Measurements from ENCODE around the gene CCNK.
A peak's percentile ranks its signal among the peaks of the same experiment; 100 is the strongest.

CCNK gene

DNA sequence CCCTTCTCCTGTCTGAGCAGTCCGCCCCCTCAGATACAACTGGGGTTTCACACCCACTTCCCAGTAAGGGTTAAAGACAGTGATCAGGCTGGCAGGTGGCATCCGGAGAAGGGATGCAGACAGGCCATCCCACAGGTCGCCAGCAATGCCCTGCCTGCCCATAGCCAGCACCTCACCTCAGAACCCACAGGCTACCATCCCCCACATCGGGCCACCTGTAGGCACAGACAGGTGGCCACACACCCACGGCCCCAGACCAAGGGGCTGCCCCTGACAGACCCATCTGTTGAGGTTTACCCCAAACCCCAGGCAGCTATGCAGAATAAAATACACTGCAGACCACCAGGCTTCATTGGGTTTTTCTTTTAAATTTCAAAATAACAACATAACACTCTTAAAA lies 57.5 kb downstream of the CCNK start:
- peak; percentile 23 for DNase-seq

DNA sequence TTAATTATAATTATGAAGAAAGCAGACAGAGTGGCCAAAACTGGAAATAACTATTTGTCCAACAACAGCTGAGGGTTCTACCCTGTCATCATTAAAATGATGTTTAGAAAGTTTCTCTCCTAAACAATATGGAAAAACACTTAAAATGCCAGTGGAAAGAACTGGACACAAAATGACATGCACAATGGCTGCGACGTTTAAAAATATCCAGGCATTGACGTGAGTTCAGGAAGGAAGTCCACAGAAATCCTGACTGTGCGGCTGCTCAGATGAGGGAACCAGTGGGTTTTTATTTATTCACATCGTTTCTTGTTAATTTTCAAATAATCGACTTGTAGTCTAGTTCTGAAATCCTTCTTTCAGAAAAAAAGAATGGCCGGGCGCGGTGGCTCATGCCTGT lies 58.3 kb downstream of the CCNK start:
- DNase-seq, result no peak

DNA sequence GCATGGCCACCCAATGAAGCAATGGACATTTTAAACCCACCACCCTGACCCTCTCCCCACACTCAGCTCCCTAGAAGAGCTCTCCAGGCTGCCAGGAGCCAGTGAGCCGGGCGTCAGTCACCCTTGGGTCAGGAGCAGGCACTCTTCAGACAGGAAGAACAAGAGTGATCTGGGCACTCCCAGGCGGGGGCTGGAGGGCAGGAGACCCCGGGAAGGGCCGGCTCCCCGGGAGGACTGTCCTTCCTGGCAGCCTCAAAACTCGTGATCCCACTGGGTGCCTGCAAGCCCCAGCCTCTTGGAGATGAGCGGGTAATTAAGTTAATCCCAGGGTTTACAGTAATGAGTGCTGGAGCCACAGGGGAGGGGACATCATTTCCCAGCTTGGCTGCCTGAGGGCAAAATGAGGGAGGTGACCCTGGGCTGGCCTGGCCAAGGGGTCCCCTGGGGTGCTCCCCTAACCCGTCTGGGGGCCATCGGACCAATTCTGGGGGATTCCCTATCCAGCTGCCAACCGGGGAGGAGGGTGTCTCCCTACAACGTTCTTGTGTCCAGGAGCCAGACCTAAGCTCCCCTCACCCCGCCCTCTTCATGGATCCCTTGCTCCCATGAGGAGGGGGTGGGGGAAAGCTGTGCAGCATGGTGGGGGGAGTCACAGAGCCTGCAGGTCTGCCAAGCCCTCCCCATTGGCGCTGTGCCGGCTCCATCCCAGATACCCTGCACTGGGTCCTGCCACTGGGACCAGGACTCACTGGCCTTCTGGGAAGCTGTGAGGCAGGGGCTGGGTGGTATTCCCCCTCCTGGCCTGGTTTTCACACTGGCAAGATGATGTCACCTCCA lies 59.2 kb downstream of the CCNK start:
- no peak for DNase-seq

DNA sequence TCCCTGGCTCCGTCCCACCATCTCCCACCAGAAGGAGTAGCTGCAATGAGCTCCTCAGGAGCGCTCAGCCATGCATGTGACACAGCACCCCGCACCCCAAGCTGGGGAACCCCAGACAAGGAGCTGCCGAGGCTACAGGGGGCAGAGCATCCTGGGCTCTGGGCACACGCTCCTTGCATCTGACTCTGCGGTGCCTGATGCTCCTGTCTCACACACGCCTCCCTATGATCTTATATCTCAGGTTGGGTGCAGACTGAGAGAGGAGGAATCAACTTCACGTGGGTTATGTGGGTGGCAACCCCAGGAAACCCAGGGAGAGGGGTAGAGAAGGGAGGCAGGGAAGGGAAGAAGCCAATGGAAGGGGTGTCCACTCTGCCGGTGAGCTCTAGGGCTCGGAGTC lies 60.0 kb downstream of the CCNK start:
- no peak for DNase-seq

DNA sequence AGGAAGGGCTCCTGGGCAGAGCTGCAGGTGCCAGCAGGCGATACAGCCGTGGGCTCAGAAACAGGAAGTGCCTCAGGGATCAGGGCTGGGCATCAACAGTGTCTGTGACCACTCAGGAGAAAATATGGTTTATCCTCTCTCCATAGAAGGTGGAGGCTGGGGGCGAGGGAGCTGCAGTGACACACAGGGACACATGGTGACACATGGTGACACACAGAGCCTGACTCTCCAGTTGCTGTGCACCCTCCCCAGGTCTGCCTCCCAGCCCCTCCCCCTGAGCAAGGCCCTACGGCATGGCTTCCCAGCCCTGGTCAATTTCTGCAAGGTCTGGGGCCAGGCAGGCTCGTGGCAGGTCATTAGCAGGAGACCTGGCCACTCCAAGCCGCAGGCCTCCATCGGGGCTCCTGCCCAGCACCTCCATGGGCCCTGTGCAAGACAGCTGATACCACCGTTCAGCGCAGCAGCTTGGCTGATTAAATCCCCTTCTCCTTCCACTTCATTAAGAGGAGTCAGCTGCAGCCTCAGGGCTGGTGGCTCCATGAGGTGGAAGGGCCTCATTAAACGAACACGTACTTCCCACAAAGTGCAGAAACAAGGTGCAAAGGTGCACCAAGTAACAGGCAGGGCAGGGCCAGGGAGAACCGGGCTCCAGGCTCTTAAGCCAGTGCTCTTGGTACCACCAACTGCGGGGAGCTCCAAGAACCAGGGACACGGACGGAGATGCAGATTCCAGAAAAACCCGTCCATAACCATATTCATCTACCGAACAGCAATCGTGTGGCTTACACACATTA lies 60.7 kb downstream of the CCNK start:
- DNase-seq, result peak; percentile 50

DNA sequence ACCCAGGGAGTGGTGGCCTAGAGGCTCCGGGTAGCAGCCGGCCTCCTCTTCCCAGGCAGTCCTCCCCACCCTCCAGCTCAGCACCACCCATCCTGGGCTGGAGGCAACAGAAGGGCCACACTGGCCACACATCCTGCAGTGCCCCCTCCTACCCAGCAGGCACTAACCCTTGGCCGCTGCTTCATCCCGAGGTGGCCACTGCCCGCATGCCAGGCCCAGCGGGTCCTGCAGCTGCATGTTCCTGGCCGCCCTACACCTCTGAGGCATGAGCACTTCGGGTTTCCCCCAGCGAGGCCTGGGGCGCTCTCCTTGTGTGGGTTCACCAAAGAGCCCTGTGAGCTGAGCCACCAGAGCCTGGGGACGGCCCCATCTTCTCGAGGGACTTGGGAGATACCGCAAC lies 61.4 kb downstream of the CCNK start:
- no peak for DNase-seq

DNA sequence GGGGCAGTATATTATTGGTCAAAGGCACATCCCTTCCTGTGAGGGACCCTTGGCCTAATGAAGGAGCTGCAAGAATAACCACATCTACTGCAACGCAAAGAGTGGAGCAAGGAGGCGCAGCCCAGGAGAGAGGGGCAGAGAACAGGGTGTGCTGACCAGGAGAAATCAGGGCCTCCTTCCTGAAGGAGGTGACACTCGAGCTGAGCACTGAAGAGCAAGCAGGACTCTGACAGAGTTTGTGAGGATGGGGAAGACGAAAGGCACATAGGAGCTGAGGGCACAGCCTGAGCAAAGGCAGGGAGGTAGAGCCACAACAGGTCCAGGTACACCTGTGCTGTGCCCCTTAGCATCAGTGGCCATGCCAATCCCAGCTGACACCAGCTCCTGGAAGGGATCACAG lies 62.2 kb downstream of the CCNK start:
- DNase-seq, result no peak

DNA sequence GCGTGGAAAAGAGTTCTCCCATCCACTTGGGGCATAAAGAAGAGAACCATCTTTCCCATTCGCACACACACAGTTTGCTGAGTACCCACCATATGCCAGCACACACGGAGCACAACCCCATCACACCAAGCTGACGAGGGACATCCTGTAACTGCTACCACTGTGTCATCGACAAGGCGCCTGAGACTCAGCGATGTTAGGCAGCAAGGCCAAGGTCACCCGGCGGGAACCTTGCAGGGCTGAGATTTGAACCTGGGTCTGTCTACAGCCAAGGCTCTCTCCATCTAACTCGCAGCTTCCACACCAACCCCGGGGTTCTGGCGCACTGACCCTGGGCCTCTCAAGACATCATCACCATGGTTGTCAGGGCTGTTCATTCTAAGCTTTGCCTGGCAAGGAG lies 62.8 kb downstream of the CCNK start:
- DNase-seq, result no peak

DNA sequence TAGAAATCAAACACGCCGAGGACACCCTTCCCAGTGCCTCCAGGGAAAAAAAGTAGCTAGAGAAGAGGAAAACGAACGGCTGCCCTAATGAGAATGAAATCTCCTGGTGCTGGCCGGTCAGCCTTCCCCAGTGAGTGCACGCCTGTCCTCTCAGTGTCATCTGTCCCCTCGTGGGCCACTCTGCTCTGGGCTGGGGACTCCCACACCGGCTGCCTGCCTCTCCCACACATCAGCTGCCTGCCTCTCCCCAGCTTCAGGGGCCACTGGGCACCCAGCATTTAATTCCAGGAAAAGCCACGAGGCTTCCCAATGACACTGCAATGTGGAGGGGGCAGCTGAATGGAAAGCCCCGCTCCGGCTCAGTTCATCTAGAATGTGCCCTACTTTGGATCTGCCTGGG lies 63.8 kb downstream of the CCNK start:
- no peak for DNase-seq

DNA sequence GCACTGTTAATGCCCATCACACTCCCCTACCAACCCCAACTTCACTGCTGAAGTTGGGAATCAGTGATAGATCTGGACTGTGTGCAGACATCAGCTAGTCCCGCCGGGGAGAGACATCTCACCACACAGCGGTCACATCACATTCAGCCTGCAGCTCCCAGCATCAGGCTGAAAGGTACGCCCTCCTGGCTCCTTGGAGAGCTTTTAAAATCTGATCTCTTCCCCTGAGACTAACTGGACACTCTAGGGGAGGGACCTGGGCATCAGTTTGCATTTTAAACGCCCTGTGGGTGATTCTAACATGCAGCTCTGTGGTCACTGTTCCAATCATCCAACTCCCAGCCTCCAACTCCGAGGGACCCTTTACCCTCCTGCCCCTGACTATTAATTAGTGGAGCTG lies 64.4 kb downstream of the CCNK start:
- no peak for DNase-seq

DNA sequence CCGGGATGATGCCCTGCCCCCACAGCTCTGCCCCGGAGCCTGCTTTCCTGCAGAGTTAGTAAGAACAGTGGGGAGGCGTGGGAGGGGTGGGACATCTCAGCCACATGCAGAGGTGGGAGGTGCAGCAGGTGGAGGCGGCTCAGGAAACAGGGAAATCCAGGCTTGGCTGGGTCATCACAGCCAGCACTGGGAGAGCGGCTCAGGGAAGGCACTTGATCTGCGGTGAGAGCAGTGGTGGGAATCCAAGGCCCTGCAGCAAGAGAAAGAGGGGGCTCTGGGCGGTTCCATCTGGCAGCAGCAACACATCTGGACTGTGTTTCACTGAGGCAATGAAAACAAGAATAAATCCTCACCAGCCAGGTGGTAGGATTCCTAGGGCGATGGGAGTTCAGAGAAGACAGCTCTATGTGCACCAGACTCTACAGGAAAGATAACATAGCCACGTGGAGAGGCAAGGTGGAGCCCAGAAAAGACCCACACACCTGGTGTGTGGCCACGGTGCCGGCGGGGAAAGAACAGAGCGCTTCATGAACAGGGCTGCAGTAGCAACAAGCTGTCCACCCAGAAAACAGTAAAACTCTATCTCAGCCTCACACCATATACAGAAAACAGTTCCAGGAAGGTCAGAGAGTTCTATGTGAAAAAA lies 65.1 kb downstream of the CCNK start:
- no peak for DNase-seq

DNA sequence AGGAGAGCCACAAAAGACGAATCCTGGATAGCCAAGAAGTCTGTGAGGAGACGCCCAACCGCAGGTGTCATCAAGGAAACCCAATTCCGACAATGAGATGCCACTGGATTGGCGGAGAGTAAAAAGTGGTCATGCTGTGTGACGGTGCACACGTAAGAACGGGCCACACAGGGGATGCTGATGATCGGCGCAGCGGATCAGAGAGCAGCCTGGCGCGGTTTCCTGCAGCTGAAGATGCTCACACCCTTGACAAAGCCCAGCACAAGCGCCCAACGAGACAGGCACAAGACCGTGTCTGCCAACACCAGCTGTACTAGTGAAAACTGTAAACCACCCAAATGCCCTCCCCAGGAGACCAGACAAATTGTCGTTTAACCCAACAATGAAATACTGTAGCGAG lies 67.0 kb downstream of the CCNK start:
- DNase-seq, result no peak

DNA sequence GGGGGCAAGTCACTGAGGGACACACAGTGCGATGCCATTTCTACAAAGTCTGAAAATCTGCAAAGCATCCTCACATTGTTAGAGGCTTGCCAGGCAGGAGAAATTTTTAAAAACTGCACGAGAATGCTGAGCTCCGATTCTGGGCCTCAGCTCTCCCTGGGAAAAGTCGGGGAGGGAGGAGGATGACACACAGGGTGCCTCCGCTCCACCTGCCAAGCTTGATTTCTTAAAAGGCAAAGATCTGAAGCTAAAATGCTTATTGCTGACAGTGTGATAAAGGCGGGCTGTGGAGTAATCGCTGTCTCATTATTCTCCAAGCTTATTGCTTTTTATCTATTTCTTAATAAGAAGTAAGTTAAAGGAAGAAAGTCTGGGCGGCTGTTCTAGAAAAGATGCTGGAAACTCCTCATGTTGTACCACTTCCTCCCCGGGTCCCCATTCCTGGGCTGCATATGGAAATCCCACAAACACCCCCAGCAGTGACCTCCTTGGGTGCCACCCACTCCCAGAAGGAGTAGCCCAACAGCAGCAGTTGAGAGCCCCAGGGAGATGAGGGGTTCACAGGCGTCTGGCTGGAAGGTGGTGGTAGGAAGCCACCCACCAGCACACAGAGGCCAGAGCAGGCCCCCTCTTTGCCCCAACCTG lies 67.8 kb downstream of the CCNK start:
- no peak for DNase-seq

DNA sequence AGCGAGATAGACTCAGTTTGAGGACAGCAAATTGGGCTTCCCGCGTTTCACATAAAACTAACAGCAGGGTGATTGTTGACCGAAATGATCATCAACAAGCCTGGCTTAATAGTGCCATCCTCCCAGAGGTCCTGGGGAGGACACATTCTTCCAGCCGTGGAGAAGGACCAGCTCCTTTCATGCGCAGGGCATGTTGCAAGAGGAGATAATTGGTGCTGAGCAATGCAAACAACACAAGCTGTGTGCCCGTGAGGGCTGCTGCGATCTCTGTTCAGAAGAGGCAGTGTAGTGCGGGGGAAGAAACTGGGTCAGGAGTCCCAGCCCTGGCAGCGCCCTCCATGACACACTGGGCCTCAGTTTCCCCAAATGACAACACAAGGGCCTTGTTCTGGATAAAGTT lies 68.5 kb downstream of the CCNK start:
- DNase-seq, result no peak

DNA sequence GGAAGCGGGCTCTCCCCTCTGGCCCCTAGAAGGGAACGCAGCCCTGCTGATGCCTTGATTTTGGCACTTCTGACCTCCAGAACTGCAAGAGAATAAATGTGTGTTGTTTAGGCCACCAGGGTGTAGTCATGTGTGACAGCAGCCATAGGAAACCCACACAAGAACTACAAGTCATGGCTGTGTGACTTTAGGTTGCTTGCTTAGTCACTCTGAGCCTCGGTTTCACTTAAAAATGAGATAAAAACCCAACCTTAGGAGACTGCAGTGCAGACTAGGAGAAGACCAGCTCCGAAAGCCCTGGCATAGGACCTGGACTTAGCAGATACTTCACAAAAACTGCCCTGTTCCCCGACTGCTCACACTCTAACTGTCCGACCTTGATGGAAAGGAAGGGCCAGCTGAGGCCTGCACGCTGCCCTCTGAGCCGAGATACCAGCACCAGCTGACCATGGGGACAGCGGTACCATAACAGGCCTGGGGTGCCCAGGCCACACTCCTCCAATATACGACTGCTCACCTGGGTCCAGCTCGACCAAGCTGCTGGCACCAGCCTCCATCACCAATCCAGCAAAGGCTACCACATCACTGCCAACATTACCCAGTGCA lies 69.3 kb downstream of the CCNK start:
- DNase-seq, result no peak

DNA sequence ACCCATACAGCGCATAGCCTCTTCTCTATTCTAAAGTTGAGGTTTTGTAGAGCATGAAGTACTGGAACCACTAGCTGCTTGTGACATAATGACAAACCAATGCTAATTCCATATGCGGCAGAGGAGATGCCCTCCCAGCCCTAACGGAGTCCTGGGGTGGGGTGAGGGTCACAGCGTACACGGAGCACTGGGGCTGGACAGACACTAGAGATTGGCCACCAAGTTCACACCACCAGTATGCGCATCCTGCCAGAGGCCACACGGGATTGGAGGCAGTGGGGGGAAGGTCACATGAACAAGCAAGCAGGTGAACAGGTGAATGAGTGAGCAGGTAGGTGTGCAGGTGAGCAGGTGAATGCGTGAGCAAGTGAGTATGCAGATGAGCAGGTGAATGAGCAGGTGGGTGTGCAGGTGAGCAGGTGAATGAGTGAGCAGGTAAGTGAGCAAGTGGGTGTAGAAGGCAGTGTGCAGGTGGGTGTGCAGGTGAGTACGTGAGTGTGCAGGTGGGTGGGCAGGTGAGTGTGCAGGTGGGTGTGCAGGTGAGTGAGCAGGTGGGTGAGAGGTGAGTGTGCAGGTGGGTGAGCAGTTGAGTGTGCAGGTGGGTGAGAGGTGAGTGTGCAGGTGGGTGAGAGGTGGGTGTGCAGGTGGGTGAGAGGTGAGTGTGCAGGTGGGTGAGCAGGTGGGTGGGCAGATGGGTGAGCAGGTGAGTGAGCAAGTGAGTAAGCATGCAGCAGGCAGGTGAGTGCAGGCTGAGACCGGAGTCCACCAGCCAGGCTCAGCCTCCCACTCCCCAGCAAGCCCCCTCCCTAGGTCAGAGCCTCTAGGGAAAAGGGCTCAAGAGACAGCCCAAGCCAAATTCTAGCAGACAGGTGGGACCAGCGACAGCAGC lies 70.1 kb downstream of the CCNK start:
- no peak for DNase-seq

DNA sequence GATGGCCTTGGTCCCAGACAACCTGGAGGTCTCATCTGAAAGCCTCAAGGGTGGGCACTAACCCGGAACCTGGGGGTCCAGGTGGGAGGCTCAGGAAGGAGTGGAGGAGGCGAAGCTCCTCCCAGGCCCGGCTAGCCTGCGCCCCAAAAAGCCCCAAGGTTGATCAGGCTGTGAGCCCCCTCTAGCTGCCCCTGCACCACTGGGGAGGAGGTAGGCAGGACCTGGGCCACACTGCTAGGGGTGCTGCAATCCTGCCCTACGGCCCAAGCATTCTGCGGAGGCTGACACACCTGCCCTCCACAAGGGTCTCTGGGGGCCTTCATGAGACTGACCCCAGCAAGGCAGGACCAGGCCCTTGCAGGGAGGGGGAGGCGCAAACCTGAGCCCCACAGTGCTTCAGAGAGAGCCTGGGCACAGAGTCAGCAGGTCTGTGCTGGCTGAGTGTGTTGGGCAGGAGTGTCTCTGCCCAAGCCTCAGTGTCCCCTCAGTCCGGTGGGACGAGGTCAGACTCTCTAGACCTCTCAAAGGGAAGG lies 70.9 kb downstream of the CCNK start:
- DNase-seq, result no peak

DNA sequence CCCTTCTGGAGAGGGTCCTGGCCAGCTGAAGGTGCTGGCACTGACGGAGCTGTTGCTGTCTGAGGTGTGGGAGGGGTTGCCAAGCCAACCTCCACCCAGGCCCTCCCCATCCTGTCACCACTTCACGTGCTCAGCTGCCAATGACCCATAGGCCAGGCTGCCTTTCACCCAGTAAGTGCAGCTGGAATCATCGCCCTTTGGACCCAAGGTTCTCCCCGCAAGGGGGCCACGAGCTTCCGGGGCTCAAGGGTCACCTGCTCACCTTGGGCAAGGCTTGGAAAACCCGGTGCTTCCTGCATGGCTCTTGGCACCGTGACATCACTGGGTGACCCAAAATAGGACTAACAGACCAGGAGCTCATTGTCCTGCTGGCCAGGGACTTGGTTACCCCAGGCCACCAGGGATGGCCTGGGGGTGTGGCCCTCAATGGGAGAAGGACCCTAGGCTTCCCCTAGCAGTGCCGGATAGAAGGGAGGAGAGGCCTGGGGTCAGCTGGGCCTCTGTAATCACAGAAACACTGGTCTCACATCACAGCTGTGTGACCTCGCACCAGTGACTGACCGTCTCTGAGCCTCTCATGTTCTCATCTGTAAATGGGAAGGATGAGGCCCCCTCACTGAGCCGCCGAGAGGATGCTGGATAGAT lies 71.5 kb downstream of the CCNK start:
- no peak for DNase-seq

DNA sequence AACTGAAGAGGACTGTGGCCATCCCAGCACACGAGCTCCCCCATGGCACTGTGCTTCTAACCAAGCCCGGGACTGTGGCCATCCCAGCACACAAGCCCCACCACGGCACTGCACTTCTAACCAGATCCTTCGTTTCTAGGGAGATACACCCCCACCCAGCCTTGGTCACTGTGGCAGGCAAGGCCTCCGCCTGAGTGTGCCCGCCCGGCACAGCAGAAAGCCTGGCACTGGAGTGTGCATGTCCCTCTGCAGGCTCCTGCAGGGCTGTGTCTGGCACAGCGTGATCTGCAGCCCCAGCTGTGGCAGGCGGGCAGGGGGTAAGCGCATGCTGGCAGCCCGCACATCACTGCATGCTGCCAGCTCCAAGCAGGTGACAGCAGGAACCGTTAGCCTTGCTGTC lies 73.0 kb downstream of the CCNK start:
- no peak for DNase-seq

DNA sequence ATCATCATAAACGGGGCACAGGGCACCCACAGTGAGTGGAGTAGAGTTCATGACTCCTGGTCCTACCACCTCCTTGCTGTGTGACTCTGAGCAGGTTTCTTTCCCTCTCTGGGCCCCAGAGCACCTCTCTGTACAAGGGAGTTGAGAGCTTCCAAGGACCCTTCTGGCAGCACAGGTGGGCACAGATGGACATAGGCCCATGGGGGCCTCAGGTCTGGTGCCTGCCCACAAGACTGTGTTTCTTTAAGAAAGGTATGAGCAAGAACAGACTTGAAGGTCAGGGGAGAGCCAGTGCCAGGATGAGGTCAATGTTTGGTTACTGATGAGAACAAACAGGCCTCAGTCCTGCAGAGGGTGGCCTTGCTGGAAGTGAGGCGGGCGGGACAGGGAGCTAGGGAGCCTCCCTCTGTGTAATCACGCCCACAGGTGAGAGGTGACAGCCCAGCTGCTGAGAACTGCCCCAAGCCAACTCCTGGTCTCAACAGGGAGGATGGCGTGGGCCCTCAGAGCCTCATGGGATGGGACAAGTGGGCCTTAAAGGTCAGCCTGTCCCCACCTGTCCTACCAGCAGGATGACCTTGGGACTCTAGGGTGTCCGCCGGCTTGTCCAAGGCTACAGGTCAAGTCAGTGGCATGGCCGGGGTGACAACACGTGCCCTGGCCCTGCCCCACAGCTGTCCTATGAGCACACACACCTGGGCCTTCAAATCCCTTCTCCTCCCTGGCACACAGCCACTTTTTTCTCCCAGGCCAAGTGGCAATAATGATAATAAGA lies 73.7 kb downstream of the CCNK start:
- DNase-seq, result no peak
